Measurements from ENCODE around the gene SLC16A8. TPM values are rescaled to one million over a fixed set of nuclear protein-coding genes. Genes with fewer than 3 reads are reported as not detected.

SLC16A8 gene
- total RNA-seq, 4 donors from 2014 or later, result 1.4 TPM; not detected in 3

- Histone ChIP-seq H3K4me3 (no peak overlapping the region), H3K27me3 (peaks cover 8 to 11% of the 10 kb centered on the region in 2 donors), H3K4me1 (peaks cover 0 to 15% of the 10 kb centered on the region in 2 donors), H3K9me3 (no peaks in the 10 kb centered on the region), H3K27ac (no peak overlapping the region), H3K36me3 (no peaks in the 10 kb centered on the region)
- intact Hi-C loops (cut with DNase I; ENCODE audit: low total_unique reads), result no loop called here
- no peak for DNase-seq
- no peak for TF ChIP-seq CTCF (IDR thresholded peaks at IDR 0.05)
- no peak for TF ChIP-seq POLR2A (IDR thresholded peaks at IDR 0.05)
Observed at GRCh38 chr22:38078046-38078840, 5.7 kb downstream of the SLC16A8 start.

GRCh38 chr22:38077595-38077994, 6.4 kb downstream of the SLC16A8 start:
- no peak for DNase-seq
- Histone ChIP-seq H3K27me3 (peaks cover 7 to 9% of the 10 kb centered on the region in 2 donors), H3K36me3 (no peaks in the 10 kb centered on the region), H3K4me1 (peaks cover 0 to 14% of the 10 kb centered on the region in 2 donors), H3K27ac (no peak overlapping the region), H3K4me3 (no peak overlapping the region), H3K9me3 (no peaks in the 10 kb centered on the region)
- TF ChIP-seq POLR2A (IDR thresholded peaks at IDR 0.05) (no peak), CTCF (IDR thresholded peaks at IDR 0.05) (no peak)
- intact Hi-C loops (cut with DNase I; ENCODE audit: low total_unique reads), result no loop called here

GRCh38 chr22:38077096-38077495, 6.9 kb downstream of the SLC16A8 start:
- no peak for DNase-seq
- no peaks in the 10 kb centered on the region for H3K9me3 ChIP-seq
- H3K27ac ChIP-seq, result no peak overlapping the region
- intact Hi-C loops (cut with DNase I; ENCODE audit: low total_unique reads), result no loop called here
- peaks cover 4% of the 10 kb centered on the region in 2 donors for H3K27me3 ChIP-seq
- peaks cover 0 to 9% of the 10 kb centered on the region in 2 donors for H3K4me1 ChIP-seq
- H3K4me3 ChIP-seq, result no peak overlapping the region
- H3K36me3 ChIP-seq, result no peaks in the 10 kb centered on the region
- TF ChIP-seq POLR2A (IDR thresholded peaks at IDR 0.05) (no peak), CTCF (IDR thresholded peaks at IDR 0.05) (no peak)

GRCh38 chr22:38075961-38076360, 8.0 kb downstream of the SLC16A8 start:
- H3K9me3 ChIP-seq, result no peaks in the 10 kb centered on the region
- H3K36me3 ChIP-seq, result no peaks in the 10 kb centered on the region
- intact Hi-C loops (cut with DNase I; ENCODE audit: low total_unique reads), result no loop called here
- DNase-seq, result no peak
- no peak for TF ChIP-seq POLR2A (IDR thresholded peaks at IDR 0.05)
- TF ChIP-seq CTCF (IDR thresholded peaks at IDR 0.05), result no peak
- no peaks in the 10 kb centered on the region for H3K4me1 ChIP-seq
- no peak overlapping the region for H3K27ac ChIP-seq
- no peak overlapping the region for H3K4me3 ChIP-seq
- peaks cover 0 to 4% of the 10 kb centered on the region in 2 donors for H3K27me3 ChIP-seq

GRCh38 chr22:38075105-38075825, 8.7 kb downstream of the SLC16A8 start:
- intact Hi-C loops (cut with DNase I; ENCODE audit: low total_unique reads), result no loop called here
- Histone ChIP-seq H3K9me3 (no peaks in the 10 kb centered on the region), H3K36me3 (no peaks in the 10 kb centered on the region), H3K27me3 (no peaks in the 10 kb centered on the region), H3K27ac (no peak overlapping the region), H3K4me3 (no peak overlapping the region), H3K4me1 (no peaks in the 10 kb centered on the region)
- no peak for DNase-seq
- TF ChIP-seq CTCF (IDR thresholded peaks at IDR 0.05) (no peak), POLR2A (IDR thresholded peaks at IDR 0.05) (no peak)

Data from uterus (tissue), 4 donors.